ENCODE measurements around the gene FSTL4. TPM values are rescaled to one million over a fixed set of nuclear protein-coding genes. Genes with fewer than 3 reads are reported as not detected.
"Not testable (repeated sequence)": the region's sequence is repeated elsewhere in the genome, so short reads cannot be mapped to it uniquely, and the experiment has no call there.

Gene FSTL4
- total and polyA plus RNA-seq, 2 of the 4 experiments (the other 2 are of a cell fraction), result 0.18 TPM; not detected in 1

- H3K79me1 ChIP-seq (ENCODE audit: low read depth in 1 of 2, low read length in 2 of 2); POLR2A ChIA-PET (ENCODE audit: unreplicated experiment); H2BK15ac ChIP-seq (ENCODE audit: low read depth, low read length); H3K9ac ChIP-seq (ENCODE audit: low read depth, low read length); H4K8ac ChIP-seq (ENCODE audit: low read depth in 2 of 2, low read length in 2 of 2); H3K27ac ChIP-seq (ENCODE audit: insufficient read depth, low read length); H3K4me1 ChIP-seq (ENCODE audit: control insufficient read depth, insufficient read depth, low read length); BruUV-seq (replicated peaks); H2BK120ac ChIP-seq (ENCODE audit: low read depth, low read length); H3K36me3 ChIP-seq (ENCODE audit: control insufficient read depth, insufficient read depth, low read length); H4K91ac ChIP-seq (ENCODE audit: insufficient read depth, low read depth, low read length); H3K23ac ChIP-seq (ENCODE audit: low read depth, low read length); H3K4me3 ChIP-seq (ENCODE audit: insufficient read depth, low read depth, low read length); H3K9me3 ChIP-seq (ENCODE audit: control insufficient read depth, insufficient read depth, low read length); H2BK20ac ChIP-seq (ENCODE audit: low read depth, low read length); H3K4ac ChIP-seq (ENCODE audit: low read depth, low read length); intact Hi-C loops (cut with micrococcal nuclease); in situ Hi-C loops (cut with MboI; ENCODE audit: low sequenced_read_pairs); H3K9me1 ChIP-seq (ENCODE audit: insufficient read depth, low read length); DNase-seq; H2AFZ ChIP-seq (replicated peaks; ENCODE audit: low read length, poor library complexity); H3K27me3 ChIP-seq (ENCODE audit: control insufficient read depth, insufficient read depth, low read length); H2AK9ac ChIP-seq (replicated peaks; ENCODE audit: low read depth, low read length, poor library complexity); H2AK5ac ChIP-seq (ENCODE audit: low read depth, low read length); ATAC-seq (ENCODE audit: low read depth); H2BK5ac ChIP-seq (ENCODE audit: low read depth, low read length, poor library complexity, severe bottlenecking); H3K18ac ChIP-seq (ENCODE audit: low read depth, low read length); H4K5ac ChIP-seq (ENCODE audit: low read depth, low read length); H3K4me2 ChIP-seq (ENCODE audit: low read depth, low read length); H3K14ac ChIP-seq (replicated peaks; ENCODE audit: low read depth, low read length); H4K20me1 ChIP-seq (ENCODE audit: insufficient read depth, low read length); dilution Hi-C loops (cut with HindIII; ENCODE audit: low sequenced_read_pairs, unreplicated experiment); CTCF ChIA-PET; H3K56ac ChIP-seq (ENCODE audit: extremely low read depth, insufficient read depth, low read length): not testable (repeated sequence)
- 85% methylated on average over 7 of the region's 21 CpGs; no CpG with 5 or more reads in 1 of the 2 experiments for WGBS, 2 experiments (ENCODE audit: extremely low coverage in 2 of 2, insufficient read length in 1 of 2)
Observed at GRCh38 chr5:133395207-133395606, 217.1 kb downstream of the FSTL4 start.

- H4K5ac ChIP-seq (ENCODE audit: low read depth, low read length); H3K14ac ChIP-seq (replicated peaks; ENCODE audit: low read depth, low read length); in situ Hi-C loops (cut with MboI; ENCODE audit: low sequenced_read_pairs); H4K20me1 ChIP-seq (ENCODE audit: insufficient read depth, low read length); H3K4me1 ChIP-seq (ENCODE audit: control insufficient read depth, insufficient read depth, low read length); DNase-seq; H3K4me2 ChIP-seq (ENCODE audit: low read depth, low read length); H2BK120ac ChIP-seq (ENCODE audit: low read depth, low read length); H3K18ac ChIP-seq (ENCODE audit: low read depth, low read length); intact Hi-C loops (cut with micrococcal nuclease); H3K27me3 ChIP-seq (ENCODE audit: control insufficient read depth, insufficient read depth, low read length); BruUV-seq (replicated peaks); H3K9ac ChIP-seq (ENCODE audit: low read depth, low read length); H3K56ac ChIP-seq (ENCODE audit: extremely low read depth, insufficient read depth, low read length); dilution Hi-C loops (cut with HindIII; ENCODE audit: low sequenced_read_pairs, unreplicated experiment); H3K79me1 ChIP-seq (ENCODE audit: low read depth in 1 of 2, low read length in 2 of 2); POLR2A ChIA-PET (ENCODE audit: unreplicated experiment); H4K8ac ChIP-seq (ENCODE audit: low read depth in 2 of 2, low read length in 2 of 2); ATAC-seq (ENCODE audit: low read depth); H3K23ac ChIP-seq (ENCODE audit: low read depth, low read length); H2AK9ac ChIP-seq (replicated peaks; ENCODE audit: low read depth, low read length, poor library complexity); H3K4ac ChIP-seq (ENCODE audit: low read depth, low read length); H2BK15ac ChIP-seq (ENCODE audit: low read depth, low read length); CTCF ChIA-PET; H3K4me3 ChIP-seq (ENCODE audit: insufficient read depth, low read depth, low read length); H3K9me3 ChIP-seq (ENCODE audit: control insufficient read depth, insufficient read depth, low read length); H4K91ac ChIP-seq (ENCODE audit: insufficient read depth, low read depth, low read length); H2BK20ac ChIP-seq (ENCODE audit: low read depth, low read length); H3K36me3 ChIP-seq (ENCODE audit: control insufficient read depth, insufficient read depth, low read length); H2BK5ac ChIP-seq (ENCODE audit: low read depth, low read length, poor library complexity, severe bottlenecking); H3K27ac ChIP-seq (ENCODE audit: insufficient read depth, low read length); H2AK5ac ChIP-seq (ENCODE audit: low read depth, low read length); H2AFZ ChIP-seq (replicated peaks; ENCODE audit: low read length, poor library complexity); H3K9me1 ChIP-seq (ENCODE audit: insufficient read depth, low read length): not testable (repeated sequence)
- WGBS, 2 experiments (ENCODE audit: extremely low coverage in 2 of 2, insufficient read length in 1 of 2), result 75% methylated on average over 8 of the region's 22 CpGs; no CpG with 5 or more reads in 1 of the 2 experiments
Observed at GRCh38 chr5:133394477-133394817, 217.9 kb downstream of the FSTL4 start.

Data from IMR-90 (cell line).